NK-92 treated with Interleukin-12 subunit alpha and Interleukin-12 subunit beta, amount 100 ng/mL, for 24 hours (cell line): ENCODE results near the gene FBN3.

ENCODE experiments used
- DNase-seq: peaks from one replicate; lab custom pipeline; 2025; lab: John Stamatoyannopoulos, UW

The FBN3 gene

DNA sequence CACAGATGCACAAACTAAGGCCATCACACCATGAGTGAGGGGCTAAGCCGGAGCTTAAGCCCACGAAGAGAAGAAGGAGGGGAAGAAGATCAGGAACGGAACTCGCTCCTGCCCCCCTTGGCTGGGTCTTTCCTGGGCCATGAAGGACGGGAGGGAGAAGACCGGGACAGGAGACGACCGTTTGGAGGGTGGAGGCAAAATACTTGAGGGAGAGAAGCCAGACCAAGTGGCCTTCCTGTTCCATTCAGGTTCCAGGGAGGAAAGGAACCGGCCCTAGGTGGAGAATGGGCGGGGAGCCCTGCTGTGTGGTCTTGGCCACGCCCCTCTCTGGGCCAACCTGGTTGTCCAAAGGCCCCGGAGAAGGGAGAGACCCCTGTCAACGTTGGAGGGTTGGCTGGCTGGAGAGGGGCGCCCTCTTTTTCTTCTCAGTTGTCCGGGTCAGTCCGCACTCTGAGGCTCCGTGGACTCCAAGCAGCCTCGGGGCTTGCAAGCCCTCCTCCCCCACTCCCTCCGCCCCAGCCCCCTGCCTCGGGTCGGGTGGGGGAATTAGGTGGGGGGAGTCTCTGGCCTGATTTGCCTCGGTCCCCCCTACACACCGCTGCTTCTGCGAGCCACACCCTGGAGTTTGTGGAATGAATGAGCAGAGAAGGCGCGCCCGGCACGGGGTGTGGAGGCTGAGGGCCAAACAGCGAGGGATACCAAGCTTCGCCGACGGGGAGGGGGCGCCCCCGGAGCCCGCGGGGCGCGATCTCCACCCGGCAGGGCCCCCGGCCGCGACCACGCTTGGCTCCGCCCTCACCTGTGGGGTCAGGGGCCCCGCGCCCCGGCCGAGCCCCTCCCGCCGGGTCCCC lies 757 bp downstream of the FBN3 start:
- no peak for DNase-seq

DNA sequence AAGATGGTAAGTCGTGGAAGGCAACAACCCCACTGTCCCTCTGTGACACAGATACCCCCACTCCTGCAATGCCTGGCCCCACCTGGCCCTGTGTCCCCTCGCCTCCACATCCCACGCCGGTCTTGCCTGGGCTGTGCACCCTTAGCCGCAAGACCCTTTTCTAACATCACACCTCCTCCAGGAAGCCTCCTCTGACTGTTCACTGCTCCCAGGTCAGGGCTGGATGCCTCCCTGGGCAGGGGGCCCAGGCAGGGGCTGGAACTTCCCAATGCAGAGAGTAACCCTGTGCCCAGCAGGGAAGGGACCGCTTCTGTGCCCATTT lies 1.3 kb downstream of the FBN3 start:
- no peak for DNase-seq

DNA sequence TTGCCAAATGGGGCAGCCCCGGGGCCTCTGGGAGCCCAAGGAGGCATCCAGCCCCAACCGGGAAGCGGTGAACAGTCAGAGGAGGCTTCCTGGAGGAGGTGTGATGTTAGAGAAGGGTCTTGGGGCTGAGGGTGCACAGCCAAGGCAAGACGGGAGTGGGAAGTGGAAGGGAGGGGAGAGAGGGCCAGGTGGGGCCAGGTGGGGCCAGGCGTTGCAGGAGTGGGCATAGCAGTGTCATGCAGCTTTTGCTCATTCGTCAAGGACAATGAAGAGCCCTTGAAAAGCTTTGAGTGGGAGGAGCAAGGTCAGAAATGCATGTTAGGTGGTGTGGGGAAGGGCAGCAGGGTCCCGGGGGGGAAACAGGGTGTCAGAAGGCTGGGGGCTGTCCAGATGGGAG lies 1.8 kb downstream of the FBN3 start:
- no peak for DNase-seq

DNA sequence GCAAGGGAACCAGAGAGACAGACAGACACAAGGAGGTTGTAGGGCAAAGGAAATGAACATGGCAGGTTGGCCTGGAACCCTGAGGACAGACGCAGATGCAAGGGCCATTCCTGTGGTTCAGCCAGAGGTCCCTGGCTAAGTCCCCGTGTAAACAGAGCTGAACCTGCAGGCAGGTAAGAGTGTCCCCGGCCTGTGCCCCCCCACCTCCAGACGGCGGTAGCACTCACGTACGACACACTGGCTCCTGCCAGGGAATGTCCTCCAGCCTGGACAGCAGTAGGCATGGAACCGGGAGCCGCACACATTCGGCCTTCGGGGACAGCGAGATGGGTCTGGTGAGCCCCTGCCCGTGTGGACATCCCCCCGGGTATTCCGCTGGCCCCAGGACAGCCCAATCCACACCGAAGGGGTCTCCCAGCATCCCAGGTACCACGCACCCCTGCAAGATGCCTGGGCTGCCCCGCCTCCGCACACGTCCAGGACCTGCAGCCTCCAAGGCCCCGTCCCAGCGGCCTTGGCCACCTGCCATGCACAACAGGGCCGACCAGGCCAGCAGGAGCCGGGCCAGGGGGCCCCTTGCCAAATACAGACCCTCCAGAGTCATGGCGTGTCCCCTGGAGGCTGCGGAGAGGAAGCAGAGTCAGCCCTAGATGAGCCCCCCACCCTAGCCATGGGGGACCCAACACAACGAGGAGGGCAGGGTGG lies 2.4 kb downstream of the FBN3 start:
- DNase-seq: no peak

DNA sequence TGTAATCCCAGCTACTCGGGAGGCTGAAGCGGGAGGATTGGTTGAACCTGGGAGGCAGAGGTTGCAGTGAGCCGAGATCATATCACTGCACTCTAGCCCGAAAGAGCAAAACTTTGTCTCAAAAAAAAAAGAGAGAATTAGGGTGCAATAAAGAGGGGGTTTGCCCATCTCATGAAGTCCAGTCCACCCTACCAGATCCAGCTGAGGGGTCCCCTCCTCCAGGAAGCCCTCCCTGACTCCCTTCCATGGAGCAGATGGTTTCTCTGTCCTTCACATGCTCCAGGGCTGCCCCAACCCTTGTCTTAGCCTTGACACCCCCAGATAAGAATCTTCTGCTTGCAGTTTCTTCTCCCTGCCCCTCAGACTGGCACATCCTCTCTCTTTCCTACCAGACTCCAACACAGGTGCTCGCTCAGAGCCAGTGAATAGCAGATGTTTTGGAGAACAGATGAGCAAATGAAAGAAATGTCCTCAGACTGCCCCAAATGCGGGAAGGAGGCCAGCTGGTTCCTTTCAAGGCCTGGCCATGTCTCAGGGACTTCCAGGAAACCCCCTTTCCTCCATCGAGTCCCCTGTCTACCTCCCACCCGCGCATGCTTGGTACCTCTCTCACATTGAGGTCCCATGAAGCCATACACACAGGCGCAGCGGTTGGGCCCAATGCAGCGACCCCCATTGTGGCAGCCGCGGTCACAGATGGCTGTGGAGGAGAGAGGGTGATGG lies 5.0 kb downstream of the FBN3 start:
- no peak for DNase-seq

DNA sequence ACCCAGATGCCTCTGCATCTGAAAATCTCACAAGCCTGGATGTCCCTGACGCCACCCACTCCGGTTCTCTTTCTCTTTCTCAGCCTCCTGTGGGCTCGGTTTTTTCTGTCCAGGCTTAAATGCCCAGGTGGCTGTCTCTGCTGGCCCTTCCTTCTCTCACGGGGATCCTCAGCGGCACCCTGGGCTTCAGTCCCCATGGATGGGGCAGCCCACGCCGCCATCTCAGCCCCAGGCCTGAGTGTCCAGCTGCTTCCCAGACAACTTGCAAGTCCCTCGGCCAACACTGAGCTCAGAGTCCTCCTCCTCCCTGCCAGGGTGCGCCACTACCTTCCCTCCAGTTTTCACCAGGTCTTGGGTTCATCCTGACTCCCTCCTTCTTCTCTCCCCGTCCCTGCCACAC lies 6.4 kb downstream of the FBN3 start:
- no peak for DNase-seq

DNA sequence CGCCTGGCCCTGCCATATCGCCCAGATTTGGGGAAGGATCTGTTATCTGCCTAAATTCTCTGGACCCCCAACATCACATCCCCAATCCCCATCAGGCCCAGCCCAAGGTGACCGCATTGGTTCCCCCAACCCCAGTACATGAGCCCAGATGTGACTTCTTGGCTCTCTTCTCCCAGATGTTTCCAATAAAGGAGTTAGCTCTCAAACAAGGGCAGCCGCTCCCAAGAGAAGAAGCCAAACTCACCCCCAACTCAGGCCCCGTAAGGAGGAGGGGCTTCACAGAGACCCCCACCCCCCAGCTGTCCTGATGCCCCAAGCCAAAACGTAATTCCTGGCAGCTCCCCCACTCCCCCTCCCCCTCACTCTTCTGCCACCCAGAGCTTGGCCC lies 6.9 kb downstream of the FBN3 start:
- DNase-seq: no peak

DNA sequence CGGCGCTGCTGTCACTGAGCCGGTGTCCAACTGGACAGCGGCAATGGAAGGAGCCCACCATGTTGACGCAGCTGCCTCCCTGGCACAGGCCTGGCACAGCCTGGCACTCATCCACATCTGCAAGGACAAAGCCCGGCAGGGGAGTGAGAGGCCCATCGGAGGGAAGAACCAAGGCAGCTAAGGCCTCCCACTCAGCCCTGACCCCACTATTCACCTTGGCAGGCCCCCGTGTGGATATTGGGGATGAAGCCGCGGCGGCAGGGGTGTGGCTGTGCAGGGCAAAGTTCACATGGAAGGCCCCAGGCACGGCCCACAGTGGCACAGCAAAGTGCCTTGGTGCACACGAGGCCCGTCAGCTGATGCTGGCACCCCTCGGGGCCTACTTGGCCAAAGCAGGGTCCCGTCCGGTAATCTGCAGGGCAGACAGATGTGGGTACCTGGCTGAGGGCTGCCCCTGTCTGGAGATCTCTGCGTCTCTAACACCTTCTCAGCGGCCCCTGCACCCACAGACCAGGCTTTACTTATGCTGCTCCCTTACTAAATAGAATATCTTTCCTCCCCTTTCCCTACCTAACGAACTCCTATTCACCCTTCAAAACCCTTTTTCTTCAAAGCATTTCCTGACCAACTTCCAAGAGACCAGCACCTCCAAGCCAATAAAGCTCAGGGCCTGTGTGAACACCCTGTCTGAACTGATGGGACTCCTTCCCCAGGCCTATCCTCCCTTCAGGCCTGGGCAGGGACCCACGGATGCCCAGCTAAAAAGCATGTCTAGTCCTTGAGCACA lies 7.5 kb downstream of the FBN3 start:
- no peak for DNase-seq

DNA sequence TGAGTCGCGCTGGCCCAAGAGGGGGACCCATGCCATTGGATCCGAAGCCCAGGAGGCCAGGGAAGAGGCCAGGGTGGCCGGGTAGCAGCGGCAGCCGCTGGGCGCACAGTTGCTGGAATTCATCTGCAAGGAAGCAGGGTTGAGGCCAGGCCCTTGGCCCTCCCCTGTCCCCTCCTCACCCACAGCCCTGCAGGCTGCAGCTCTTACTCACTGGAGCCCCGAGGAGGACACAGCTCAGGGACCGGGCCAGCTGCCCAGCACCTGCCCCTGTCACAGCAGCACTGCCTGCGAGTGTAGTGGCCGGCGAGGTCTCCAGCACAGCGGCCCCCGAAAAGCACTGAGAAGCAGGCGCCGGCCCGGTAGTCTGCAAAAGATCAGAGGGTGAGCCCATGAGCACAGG lies 11.2 kb downstream of the FBN3 start:
- DNase-seq: no peak

DNA sequence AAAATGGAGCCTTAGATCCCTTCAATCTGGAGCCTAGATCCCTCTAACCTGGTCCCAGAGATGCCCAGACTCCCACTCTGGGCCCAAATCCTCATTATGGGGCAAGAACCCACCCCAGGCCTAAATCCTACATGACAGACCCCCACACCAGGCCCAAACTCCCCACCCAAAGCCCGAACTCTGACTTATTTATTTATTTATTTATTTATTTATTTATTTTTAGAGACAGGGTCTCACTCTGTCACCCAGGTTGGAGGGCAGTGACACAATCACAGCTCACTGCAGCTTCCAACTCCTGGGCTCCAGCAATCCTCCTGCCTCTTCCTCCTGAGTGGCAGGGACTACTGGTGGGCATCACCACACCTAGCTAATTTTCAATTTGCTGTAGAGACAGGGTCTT lies 12.0 kb downstream of the FBN3 start:
- DNase-seq: no peak

DNA sequence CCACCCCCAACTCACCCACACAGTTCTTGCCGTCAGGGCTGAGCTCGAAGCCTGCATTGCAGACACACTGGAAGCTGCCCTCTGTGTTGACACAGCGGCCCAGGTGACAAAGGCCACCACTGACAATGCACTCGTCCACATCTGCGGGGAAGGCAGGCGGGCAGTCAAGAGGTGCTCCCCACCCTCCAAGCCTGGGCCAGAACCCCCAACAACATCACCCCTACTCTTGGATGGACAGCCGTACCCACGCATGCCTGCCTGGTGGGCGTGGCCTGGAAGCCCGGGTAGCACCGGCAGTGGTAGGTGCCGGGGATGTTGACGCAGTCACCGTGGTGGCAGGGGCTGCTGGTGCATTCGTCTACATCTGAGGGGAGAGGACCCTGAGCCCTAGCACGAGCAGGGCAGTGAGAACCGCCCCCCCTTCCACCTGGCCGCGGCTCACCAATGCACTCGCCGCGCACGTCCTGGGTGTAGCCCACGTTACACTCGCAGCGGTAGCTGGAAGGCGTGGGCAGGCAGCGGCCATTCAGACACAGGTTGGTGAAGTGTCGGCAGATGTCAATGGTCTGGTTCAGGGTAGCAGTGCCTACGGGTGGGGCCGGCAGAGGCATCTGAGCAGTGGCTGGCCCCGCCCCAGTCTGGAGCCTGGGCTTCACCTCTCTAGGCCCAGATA lies 13.3 kb downstream of the FBN3 start:
- no peak for DNase-seq

DNA sequence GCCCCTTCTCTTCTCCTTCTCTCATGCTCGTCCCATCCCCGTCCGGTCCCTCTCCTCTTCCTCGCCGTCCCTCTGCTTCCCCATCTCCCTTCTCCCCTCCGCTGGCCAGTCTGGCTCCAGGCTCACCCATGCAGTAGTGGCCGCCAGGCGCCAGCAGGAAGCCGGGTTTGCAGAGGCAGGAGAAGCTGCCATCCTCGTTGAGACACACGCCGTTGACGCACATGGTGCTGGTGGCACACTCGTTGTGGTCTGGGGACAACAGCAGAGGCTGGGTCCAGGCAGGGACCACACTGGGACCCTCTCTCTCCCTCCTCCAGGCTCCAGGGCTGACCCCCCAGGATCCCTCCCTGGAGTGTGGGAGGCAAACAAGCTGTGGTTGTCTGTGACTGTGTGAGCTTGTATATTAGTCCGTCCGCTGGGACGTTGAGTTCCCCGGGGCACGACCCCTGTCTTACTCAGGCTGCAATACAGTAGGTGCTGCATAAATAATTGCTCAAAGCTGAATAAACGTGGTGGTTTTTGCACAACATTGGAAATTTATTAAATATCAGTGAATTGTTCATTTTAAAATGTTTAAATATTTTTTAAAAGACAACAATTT lies 16.4 kb downstream of the FBN3 start:
- no peak for DNase-seq

DNA sequence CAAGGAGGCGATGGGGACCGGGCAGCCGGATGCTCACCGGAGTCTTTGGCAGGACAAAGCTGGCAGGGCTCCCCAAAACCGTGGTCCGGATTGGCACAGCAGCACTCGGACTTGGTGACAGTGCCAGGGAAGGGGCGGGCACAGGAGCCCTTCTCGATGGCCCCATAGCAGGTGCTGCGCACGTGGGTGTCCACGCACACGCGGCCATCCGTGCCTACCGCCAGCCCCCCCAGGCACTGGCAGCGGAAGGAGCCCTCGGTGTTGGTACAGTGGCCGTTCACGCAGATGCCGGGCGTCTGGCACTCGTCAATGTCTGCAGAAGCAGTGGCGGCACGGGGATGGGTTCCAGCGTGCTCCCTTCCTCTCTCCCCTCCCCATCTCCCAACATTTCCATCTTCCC lies 17.9 kb downstream of the FBN3 start:
- DNase-seq: no peak

DNA sequence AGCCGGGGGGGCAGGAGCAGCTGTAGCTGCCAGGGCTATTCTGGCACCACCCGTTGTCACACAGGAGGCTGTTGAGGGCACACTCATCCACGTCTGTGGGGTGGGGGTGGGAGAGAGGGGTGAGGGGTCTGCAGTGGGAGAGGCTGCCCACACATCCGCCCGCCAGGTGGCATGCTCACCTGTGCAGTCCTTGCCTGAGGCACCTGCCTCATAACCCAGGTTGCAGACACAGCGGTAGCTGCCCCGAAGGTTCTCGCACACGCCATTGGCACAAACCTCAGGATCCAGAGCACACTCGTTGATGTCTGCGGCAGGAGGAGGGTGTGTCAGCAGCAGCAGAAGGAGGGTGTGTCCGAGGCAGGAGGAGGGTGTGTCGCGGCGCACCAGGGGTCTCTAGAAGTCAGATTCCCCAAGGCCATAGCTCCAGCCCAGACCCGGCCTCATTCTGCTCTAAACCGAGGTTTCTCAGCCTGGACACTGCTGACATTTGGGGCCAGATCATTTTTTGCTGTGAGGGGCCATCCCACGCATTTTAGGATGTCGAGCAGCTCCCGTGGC lies 20.3 kb downstream of the FBN3 start:
- no peak for DNase-seq

DNA sequence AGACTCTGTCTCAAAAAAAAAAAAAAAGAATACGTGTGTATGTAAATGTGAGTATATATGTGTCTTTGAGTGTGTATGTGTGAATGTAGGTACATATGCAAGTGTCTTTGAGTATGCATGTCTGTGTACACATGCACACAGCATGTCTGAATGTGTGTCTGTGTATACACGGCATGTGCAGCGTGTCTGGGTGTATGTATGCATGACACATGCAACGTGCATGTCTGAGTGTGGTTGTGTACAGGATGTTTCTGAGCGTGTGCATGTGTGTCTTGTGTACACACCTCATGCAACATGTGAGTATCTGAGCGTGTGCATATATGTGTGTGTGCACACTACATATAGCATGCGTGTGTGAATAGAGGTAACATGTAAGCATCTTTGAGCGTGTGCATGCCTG lies 20.8 kb downstream of the FBN3 start:
- DNase-seq: no peak

DNA sequence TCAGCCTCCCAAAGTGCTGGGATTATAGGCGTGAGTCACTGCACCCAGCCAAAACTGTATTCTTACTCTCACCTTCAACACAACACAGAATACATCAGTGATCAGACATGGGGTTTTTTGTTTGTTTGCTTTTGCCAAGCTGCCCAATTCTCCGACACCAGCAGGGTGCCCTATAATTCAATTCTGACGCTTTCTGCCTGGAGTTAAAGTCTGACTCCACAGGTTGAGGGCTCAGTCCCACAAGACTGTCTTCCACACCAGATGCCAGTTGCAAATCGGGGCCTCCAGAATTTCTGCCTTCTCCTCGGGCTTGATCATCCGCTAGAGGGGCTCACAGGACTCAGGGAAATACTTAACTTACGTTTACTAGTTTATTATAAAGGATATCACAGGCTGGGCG lies 22.1 kb downstream of the FBN3 start:
- no peak for DNase-seq

DNA sequence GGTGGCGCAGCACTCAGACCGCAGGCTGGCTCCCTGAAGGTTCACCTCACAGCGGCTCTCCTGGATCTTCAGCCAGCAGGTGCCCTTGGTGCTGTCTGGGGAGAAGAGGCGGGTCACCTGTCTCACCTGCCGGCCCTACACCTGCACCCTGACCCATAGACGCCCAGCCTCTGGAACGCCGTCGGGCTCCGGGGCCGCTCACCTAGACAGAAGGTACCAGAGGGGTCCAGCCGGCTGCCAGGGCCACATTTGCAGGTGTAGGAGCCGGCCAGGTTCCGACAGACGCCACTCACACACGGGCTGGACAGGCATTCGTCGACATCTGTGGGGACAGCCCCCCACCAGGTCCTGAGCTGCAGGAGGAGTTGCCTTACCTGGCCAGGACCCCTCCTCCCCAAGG lies 22.9 kb downstream of the FBN3 start:
- no peak for DNase-seq

DNA sequence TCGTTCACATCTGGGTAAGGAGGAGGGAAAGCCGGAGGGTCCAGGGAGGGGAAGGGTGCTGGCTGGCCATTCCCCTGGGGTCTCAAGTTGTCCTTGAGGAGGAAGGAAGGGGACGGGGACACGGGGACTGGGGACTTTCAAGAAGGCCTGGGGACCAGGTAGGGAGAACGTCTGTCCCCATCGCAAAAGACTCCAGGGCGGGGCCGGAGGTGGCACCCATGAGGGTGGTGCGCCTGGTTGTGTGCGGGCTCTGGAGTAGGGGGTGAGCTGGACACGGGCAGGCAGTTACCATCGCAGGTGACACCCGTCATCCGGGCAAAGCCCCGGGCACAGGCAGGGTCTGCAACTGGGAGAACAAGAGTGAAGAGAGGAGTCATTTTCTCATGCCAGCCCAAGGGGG lies 23.4 kb downstream of the FBN3 start:
- no peak for DNase-seq

DNA sequence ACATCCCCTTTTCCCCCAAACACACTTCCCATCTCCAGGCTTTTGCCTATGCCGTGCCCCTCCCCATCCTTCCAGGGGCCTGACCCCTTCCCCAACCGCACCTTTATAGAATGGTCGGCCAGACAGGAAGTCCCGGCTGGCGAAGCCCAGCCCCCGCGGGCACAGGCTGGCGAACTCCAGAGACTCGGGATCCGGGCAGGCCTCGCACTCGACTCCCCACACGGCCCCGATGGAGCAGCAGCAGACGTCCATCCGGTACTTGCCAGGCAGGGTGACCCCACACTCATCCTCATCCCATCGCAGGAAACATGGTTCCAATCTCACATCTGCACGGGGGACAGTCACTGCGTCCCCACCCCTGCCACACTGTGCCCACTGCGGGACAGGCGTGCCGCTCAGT lies 25.7 kb downstream of the FBN3 start:
- no peak for DNase-seq

DNA sequence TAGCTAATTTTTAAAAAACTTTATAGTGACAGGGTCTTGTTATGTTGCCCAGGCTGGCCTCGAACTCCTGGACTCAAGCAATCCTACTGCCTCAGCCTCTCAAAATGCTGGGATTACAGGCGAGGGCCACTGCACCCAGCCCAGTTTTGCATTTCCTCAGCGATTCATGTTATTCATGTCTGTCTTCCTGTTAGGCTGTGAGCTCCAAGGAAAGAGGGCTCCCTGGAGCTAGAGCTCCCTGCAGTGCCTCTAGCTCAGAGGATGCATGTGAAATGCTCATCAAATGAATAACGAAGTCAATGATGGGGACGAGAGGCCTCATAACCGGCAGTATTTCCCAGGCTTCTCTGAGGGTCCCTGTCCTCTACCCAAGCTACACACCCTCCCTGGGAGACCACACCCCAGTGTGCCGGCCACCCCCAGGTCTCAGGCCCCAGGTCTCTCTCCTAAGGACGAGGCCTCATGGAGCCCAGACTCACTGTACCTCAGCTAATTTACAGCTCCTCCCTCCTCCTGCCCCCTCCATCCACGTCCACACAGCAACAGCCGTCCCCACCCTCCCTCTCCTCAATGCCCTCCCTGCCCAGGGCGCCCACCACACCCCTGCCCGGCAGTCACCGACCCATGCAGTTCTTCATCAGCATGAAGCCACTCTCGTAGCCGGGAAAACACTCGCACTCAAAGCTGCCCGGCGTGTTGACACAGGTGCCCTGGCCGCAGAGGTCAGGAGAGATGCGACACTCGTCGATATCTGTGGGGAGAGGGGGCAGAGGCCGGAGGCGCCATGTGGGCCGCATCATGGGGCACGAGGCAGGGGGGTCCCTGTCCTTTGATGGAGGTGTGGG lies 28.5 kb downstream of the FBN3 start:
- no peak for DNase-seq
